ENCODE results near the gene FBH1. TPM values are rescaled to one million over a fixed set of nuclear protein-coding genes. Genes with fewer than 3 reads are reported as not detected.

Gene FBH1
- total and polyA plus RNA-seq, 9 of the 15 experiments (the other 6 are each of a cell fraction or from before 2014, with no cell fraction given) = 13.4 to 108 (median 77.8) TPM

GRCh38 chr10:5894873-5895272, 4.8 kb downstream of the FBH1 start (continued):
- TF ChIP-seq, protein P1, sequence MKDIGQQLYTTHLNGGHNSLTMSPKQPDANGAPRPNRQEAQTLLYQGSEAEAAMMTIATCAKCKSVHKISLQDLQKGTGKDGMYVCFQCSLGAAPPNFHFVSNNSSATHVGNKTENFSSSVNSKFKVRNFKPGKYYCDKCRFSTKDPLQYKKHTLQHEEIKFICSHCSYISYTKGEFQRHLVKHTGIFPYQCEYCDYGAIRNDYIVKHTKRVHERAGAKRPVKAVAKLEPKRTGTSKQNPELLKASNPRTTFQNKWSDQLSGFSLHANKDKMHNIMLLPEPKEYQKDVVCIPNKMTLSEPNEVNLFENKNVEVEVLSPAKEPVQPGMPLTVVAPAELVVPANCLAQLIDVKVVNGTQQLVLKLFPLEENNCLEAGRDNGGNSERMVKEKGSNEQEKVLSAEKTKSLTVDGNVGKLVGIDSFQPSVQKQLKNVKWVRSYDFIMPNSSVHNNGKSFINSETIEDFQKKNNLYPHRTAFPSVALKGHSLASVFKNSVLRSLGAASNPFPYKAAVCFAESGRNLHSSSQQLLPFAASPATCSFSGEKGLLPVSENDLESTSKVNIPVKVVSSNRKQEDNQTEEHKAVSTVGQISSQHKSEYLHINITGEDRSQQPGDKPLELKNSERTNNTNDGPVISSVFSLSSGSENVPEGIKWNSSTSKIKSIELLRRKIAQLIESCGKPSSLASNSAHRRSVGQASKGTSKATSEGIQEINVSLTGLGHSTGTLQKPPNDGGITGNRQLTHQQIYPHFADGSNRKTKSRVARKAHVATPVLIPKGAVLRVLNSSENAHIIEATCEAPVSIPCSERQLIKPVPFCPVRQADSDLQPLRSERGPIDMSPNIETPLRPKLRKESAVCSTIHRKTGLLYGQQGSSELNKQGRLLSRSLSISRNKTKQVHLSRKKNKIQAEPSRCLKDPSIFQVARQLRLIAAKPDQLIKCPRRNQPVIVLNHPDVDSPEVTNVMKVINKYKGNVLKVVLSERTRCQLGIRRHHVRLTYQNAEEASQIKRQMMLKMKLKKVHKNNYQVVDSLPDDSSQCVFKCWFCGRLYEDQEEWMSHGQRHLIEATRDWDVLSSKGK (CRISPR knock-in tag; IDR thresholded peaks at IDR 0.05) = no peak
- TF ChIP-seq ZNF740 (CRISPR knock-in tag; IDR thresholded peaks at IDR 0.05) = no peak
- TF ChIP-seq ZNF740 (tag; IDR thresholded peaks at IDR 0.05) = no peak
- no peak for TF ChIP-seq TARDBP (IDR thresholded peaks at IDR 0.05)
- no peak for TF ChIP-seq KDM5B (IDR thresholded peaks at IDR 0.05; ENCODE audit: insufficient replicate concordance, low read depth, low read length)
- 0 out of 2 replicates have a peak, but pooled peaks have one; percentile 28 for TF ChIP-seq NBN (IDR thresholded peaks at IDR 0.05; ENCODE audit: low read depth)
- no peak for TF ChIP-seq ZNF79 (CRISPR knock-in tag; IDR thresholded peaks at IDR 0.05; ENCODE audit: low read depth)
- no peak for TF ChIP-seq EZH2 (IDR thresholded peaks at IDR 0.05; ENCODE audit: borderline replicate concordance, low read depth, low read length)
- TF ChIP-seq ZNF436 (CRISPR knock-in tag; IDR thresholded peaks at IDR 0.05) = no peak
- TF ChIP-seq, protein P2, sequence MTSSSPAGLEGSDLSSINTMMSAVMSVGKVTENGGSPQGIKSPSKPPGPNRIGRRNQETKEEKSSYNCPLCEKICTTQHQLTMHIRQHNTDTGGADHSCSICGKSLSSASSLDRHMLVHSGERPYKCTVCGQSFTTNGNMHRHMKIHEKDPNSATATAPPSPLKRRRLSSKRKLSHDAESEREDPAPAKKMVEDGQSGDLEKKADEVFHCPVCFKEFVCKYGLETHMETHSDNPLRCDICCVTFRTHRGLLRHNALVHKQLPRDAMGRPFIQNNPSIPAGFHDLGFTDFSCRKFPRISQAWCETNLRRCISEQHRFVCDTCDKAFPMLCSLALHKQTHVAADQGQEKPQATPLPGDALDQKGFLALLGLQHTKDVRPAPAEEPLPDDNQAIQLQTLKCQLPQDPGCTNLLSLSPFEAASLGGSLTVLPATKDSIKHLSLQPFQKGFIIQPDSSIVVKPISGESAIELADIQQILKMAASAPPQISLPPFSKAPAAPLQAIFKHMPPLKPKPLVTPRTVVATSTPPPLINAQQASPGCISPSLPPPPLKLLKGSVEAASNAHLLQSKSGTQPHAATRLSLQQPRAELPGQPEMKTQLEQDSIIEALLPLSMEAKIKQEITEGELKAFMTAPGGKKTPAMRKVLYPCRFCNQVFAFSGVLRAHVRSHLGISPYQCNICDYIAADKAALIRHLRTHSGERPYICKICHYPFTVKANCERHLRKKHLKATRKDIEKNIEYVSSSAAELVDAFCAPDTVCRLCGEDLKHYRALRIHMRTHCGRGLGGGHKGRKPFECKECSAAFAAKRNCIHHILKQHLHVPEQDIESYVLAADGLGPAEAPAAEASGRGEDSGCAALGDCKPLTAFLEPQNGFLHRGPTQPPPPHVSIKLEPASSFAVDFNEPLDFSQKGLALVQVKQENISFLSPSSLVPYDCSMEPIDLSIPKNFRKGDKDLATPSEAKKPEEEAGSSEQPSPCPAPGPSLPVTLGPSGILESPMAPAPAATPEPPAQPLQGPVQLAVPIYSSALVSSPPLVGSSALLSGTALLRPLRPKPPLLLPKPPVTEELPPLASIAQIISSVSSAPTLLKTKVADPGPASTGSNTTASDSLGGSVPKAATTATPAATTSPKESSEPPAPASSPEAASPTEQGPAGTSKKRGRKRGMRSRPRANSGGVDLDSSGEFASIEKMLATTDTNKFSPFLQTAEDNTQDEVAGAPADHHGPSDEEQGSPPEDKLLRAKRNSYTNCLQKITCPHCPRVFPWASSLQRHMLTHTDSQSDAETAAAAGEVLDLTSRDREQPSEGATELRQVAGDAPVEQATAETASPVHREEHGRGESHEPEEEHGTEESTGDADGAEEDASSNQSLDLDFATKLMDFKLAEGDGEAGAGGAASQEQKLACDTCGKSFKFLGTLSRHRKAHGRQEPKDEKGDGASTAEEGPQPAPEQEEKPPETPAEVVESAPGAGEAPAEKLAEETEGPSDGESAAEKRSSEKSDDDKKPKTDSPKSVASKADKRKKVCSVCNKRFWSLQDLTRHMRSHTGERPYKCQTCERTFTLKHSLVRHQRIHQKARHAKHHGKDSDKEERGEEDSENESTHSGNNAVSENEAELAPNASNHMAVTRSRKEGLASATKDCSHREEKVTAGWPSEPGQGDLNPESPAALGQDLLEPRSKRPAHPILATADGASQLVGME (CRISPR knock-in tag; IDR thresholded peaks at IDR 0.05) = no peak
- peak in 1 of 2 experiments; percentile 38; a peak in 2 of 4 replicates for TF ChIP-seq MNT (conservative IDR thresholded peaks at IDR 0.05)
- TF ChIP-seq, protein P3, sequence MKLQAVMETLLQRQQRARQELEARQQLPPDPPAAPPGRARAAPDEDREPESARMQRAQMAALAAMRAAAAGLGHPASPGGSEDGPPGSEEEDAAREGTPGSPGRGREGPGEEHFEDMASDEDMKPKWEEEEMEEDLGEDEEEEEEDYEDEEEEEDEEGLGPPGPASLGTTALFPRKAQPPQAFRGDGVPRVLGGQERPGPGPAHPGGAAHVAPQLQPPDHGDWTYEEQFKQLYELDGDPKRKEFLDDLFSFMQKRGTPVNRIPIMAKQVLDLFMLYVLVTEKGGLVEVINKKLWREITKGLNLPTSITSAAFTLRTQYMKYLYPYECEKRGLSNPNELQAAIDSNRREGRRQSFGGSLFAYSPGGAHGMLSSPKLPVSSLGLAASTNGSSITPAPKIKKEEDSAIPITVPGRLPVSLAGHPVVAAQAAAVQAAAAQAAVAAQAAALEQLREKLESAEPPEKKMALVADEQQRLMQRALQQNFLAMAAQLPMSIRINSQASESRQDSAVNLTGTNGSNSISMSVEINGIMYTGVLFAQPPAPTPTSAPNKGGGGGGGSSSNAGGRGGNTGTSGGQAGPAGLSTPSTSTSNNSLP (IDR thresholded peaks at IDR 0.05; ENCODE audit: borderline replicate concordance, low read depth, low read length) = no peak; the same call in 1 of the 2 replicates
- TF ChIP-seq ZBTB17 (CRISPR knock-in tag; IDR thresholded peaks at IDR 0.05) = no peak
- peak in 1 of 2 experiments; percentile 53; a peak in 1 of 4 replicates for TF ChIP-seq TBL1XR1 (IDR thresholded peaks at IDR 0.05; ENCODE audit: low read length in 2 of 2)

Data from K562 (cell line).